ENCODE measurements around the gene LILRB2.

LILRB2 gene

GRCh38 chr19:54310543-54310942, 29.6 kb upstream of the LILRB2 start:
- Histone ChIP-seq H3K79me2 (ENCODE audit: insufficient read depth, low read length) (no peaks in the 10 kb centered on the region), H3K4me3 (ENCODE audit: low read depth, low read length, poor library complexity, severe bottlenecking) (no peak overlapping the region), H3K4me1 (ENCODE audit: insufficient read depth, low read length, severe bottlenecking) (no peaks in the 10 kb centered on the region), H4K20me1 (ENCODE audit: insufficient read depth, low read length) (no peaks in the 10 kb centered on the region), H3K9me3 (ENCODE audit: low read length) (no peaks in the 10 kb centered on the region), H3K27me3 (ENCODE audit: insufficient read depth, low read length) (no peaks in the 10 kb centered on the region), H3K36me3 (ENCODE audit: insufficient read depth, low read length) (no peaks in the 10 kb centered on the region), H3F3A (ENCODE audit: insufficient read depth, low read length) (no peaks in the 10 kb centered on the region), H3K4me2 (ENCODE audit: low read length) (no peak overlapping the region), H2AFZ (ENCODE audit: low read length) (no peak overlapping the region), H3K27ac (ENCODE audit: low read depth, low read length, poor library complexity, severe bottlenecking) (no peak overlapping the region), H3K9me2 (ENCODE audit: low read depth, low read length) (no peaks in the 10 kb centered on the region), H3K9ac (ENCODE audit: low read length) (no peak overlapping the region)
- TF ChIP-seq, protein P1, sequence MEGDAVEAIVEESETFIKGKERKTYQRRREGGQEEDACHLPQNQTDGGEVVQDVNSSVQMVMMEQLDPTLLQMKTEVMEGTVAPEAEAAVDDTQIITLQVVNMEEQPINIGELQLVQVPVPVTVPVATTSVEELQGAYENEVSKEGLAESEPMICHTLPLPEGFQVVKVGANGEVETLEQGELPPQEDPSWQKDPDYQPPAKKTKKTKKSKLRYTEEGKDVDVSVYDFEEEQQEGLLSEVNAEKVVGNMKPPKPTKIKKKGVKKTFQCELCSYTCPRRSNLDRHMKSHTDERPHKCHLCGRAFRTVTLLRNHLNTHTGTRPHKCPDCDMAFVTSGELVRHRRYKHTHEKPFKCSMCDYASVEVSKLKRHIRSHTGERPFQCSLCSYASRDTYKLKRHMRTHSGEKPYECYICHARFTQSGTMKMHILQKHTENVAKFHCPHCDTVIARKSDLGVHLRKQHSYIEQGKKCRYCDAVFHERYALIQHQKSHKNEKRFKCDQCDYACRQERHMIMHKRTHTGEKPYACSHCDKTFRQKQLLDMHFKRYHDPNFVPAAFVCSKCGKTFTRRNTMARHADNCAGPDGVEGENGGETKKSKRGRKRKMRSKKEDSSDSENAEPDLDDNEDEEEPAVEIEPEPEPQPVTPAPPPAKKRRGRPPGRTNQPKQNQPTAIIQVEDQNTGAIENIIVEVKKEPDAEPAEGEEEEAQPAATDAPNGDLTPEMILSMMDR (IDR thresholded peaks at IDR 0.05; ENCODE audit: low read length): no peak
- no peak for TF ChIP-seq EZH2 (IDR thresholded peaks at IDR 0.05; ENCODE audit: borderline replicate concordance, low read length)

GRCh38 chr19:54309811-54310210, 28.9 kb upstream of the LILRB2 start:
- Histone ChIP-seq H3K4me3 (ENCODE audit: low read depth, low read length, poor library complexity, severe bottlenecking) (no peak overlapping the region), H3K4me1 (ENCODE audit: insufficient read depth, low read length, severe bottlenecking) (no peaks in the 10 kb centered on the region), H3K4me2 (ENCODE audit: low read length) (no peak overlapping the region)

GRCh38 chr19:54307389-54308020, 26.6 kb upstream of the LILRB2 start:
- Histone ChIP-seq H3K79me2 (ENCODE audit: insufficient read depth, low read length) (no peaks in the 10 kb centered on the region), H3K9me2 (ENCODE audit: low read depth, low read length) (no peaks in the 10 kb centered on the region), H3K9me3 (ENCODE audit: low read length) (no peaks in the 10 kb centered on the region), H2AFZ (ENCODE audit: low read length) (no peak overlapping the region), H3K27ac (ENCODE audit: low read depth, low read length, poor library complexity, severe bottlenecking) (no peak overlapping the region), H3K4me2 (ENCODE audit: low read length) (no peak overlapping the region), H3K4me3 (ENCODE audit: low read depth, low read length, poor library complexity, severe bottlenecking) (no peak overlapping the region), H3K27me3 (ENCODE audit: insufficient read depth, low read length) (no peaks in the 10 kb centered on the region), H3K4me1 (ENCODE audit: insufficient read depth, low read length, severe bottlenecking) (no peaks in the 10 kb centered on the region), H3K36me3 (ENCODE audit: insufficient read depth, low read length) (no peaks in the 10 kb centered on the region), H4K20me1 (ENCODE audit: insufficient read depth, low read length) (no peaks in the 10 kb centered on the region), H3K9ac (ENCODE audit: low read length) (no peak overlapping the region), H3F3A (ENCODE audit: insufficient read depth, low read length) (no peaks in the 10 kb centered on the region)
- no peak for TF ChIP-seq EZH2 (IDR thresholded peaks at IDR 0.05; ENCODE audit: borderline replicate concordance, low read length)
- TF ChIP-seq, protein P1 (IDR thresholded peaks at IDR 0.05; ENCODE audit: low read length): no peak

More at GRCh38 chr19:54309811-54310210, 28.9 kb upstream of the LILRB2 start:
- Histone ChIP-seq H3K9me2 (ENCODE audit: low read depth, low read length) (no peaks in the 10 kb centered on the region), H3F3A (ENCODE audit: insufficient read depth, low read length) (no peaks in the 10 kb centered on the region), H3K27ac (ENCODE audit: low read depth, low read length, poor library complexity, severe bottlenecking) (no peak overlapping the region), H3K36me3 (ENCODE audit: insufficient read depth, low read length) (no peaks in the 10 kb centered on the region), H4K20me1 (ENCODE audit: insufficient read depth, low read length) (no peaks in the 10 kb centered on the region), H3K79me2 (ENCODE audit: insufficient read depth, low read length) (no peaks in the 10 kb centered on the region), H3K9ac (ENCODE audit: low read length) (no peak overlapping the region), H2AFZ (ENCODE audit: low read length) (no peak overlapping the region), H3K9me3 (ENCODE audit: low read length) (no peaks in the 10 kb centered on the region), H3K27me3 (ENCODE audit: insufficient read depth, low read length) (no peaks in the 10 kb centered on the region)
- TF ChIP-seq, protein P1 (IDR thresholded peaks at IDR 0.05; ENCODE audit: low read length): no peak
- no peak for TF ChIP-seq EZH2 (IDR thresholded peaks at IDR 0.05; ENCODE audit: borderline replicate concordance, low read length)

Data from OCI-LY1 (cell line).